IMR-90 (cell line): Measurements from ENCODE around the gene ZBED2. TPM values are rescaled to one million over a fixed set of nuclear protein-coding genes. Genes with fewer than 3 reads are reported as not detected.

Source experiments
- ATAC-seq: fragments of 200-7000 bp; cut with Tn5 transposase; 2 replicates; pipeline ENCODE4 v1.9.1; 2020; ENCODE audit warnings: low read depth, mild to moderate bottlenecking, moderate library complexity
- BruUV-seq: library from RNA; stranded (reverse); fragments of 400-500 nt; replicated peaks from 2 replicates; lab custom pipeline; 2021; lab: Mats Ljungman, UMichigan
- CTCF ChIA-PET: fragments of 300-600 bp; formaldehyde crosslinking; extraction: SDS; loops from one replicate; lab custom pipeline; 2021; ENCODE audit warnings: antibody characterized with exemption; lab: Yijun Ruan, JAX
- POLR2A ChIA-PET: fragments of 300-600 bp; sonication (Branson Sonifier 250); formaldehyde crosslinking; loops from one replicate; lab custom pipeline; 2022; ENCODE audit warnings: antibody characterized with exemption; ENCODE audit not compliant: unreplicated experiment; lab: Charles Lee
- DNase-seq: peaks from one replicate; pipeline ENCODE4 v3.0.0; 2013
- H2AFZ ChIP-seq: replicated peaks from 2 replicates; pipeline ENCODE3; 2013; ENCODE audit warnings: low read length, mild to moderate bottlenecking; ENCODE audit not compliant: poor library complexity
- H2AK5ac ChIP-seq: 2 replicates; pipeline ENCODE4 v1.6.1; 2013; ENCODE audit warnings: low read depth, low read length, inconsistent platforms
- H2AK9ac ChIP-seq: replicated peaks from 2 replicates; pipeline ENCODE3; 2013; ENCODE audit warnings: mild to moderate bottlenecking, low read depth, low read length, moderate library complexity; ENCODE audit not compliant: poor library complexity
- H2BK120ac ChIP-seq: 2 replicates; pipeline ENCODE4 v1.6.1; 2013; ENCODE audit warnings: low read depth, low read length, inconsistent platforms
- H2BK15ac ChIP-seq: 3 replicates; pipeline ENCODE4 v1.6.1; 2013; ENCODE audit warnings: low read depth, low read length, inconsistent platforms
- H2BK20ac ChIP-seq: 2 replicates; pipeline ENCODE4 v1.6.1; 2013; ENCODE audit warnings: low read depth, mild to moderate bottlenecking, inconsistent platforms, low read length, moderate library complexity
- H2BK5ac ChIP-seq: 2 replicates; pipeline ENCODE4 v1.6.1; 2013; ENCODE audit warnings: mild to moderate bottlenecking, low read depth, low read length, inconsistent platforms; ENCODE audit not compliant: poor library complexity, severe bottlenecking
- H3K14ac ChIP-seq: replicated peaks from 2 replicates; pipeline ENCODE4 v1.6.1; 2013; ENCODE audit warnings: low read depth, low read length, inconsistent platforms
- H3K18ac ChIP-seq: 2 replicates; pipeline ENCODE4 v1.6.1; 2013; ENCODE audit warnings: low read depth, low read length, control low read depth
- H3K23ac ChIP-seq: 2 replicates; pipeline ENCODE4 v1.6.1; 2013; ENCODE audit warnings: low read depth, low read length, inconsistent platforms
- H3K27ac ChIP-seq: 2 replicates; pipeline ENCODE4 v1.5.1; 2013; ENCODE audit warnings: mild to moderate bottlenecking, control low read depth, low read length; ENCODE audit not compliant: insufficient read depth
- H3K27me3 ChIP-seq: 2 replicates; pipeline ENCODE4 v1.6.1; 2013; ENCODE audit warnings: low read length; ENCODE audit not compliant: control insufficient read depth, insufficient read depth
- H3K36me3 ChIP-seq: 2 replicates; pipeline ENCODE4 v1.6.1; 2013; ENCODE audit warnings: low read length, mixed read lengths; ENCODE audit not compliant: control insufficient read depth, insufficient read depth
- H3K4ac ChIP-seq: 2 replicates; pipeline ENCODE4 v1.6.1; 2013; ENCODE audit warnings: low read depth, low read length, inconsistent platforms
- H3K4me1 ChIP-seq: 2 replicates; pipeline ENCODE4 v1.6.1; 2013; ENCODE audit warnings: low read length, mixed read lengths; ENCODE audit not compliant: control insufficient read depth, insufficient read depth
- H3K4me2 ChIP-seq: 2 replicates; pipeline ENCODE4 v1.6.1; 2013; ENCODE audit warnings: low read depth, mild to moderate bottlenecking, control low read depth, low read length, moderate library complexity
- H3K4me3 ChIP-seq: 2 replicates; pipeline ENCODE4 v1.5.1; 2013; ENCODE audit warnings: low read depth, mild to moderate bottlenecking, control low read depth, low read length, moderate library complexity; ENCODE audit not compliant: insufficient read depth
- H3K56ac ChIP-seq: 2 replicates; pipeline ENCODE4 v1.6.1; 2013; ENCODE audit warnings: low read length, inconsistent platforms; ENCODE audit not compliant: insufficient read depth; ENCODE audit errors: extremely low read depth
- H3K79me1 ChIP-seq, 2 experiments: 2 replicates each; pipeline ENCODE4 v1.6.1; 2013; ENCODE audit warnings: low read length in 2 of 2, inconsistent platforms in 1 of 2, low read depth in 1 of 2
- H3K9ac ChIP-seq: 2 replicates; pipeline ENCODE4 v1.6.1; 2013; ENCODE audit warnings: low read depth, low read length, control low read depth
- H3K9me1 ChIP-seq: 2 replicates; pipeline ENCODE4 v1.6.1; 2013; ENCODE audit warnings: low read length, inconsistent platforms; ENCODE audit not compliant: insufficient read depth
- H3K9me3 ChIP-seq: 2 replicates; pipeline ENCODE4 v1.6.1; 2013; ENCODE audit warnings: low read length; ENCODE audit not compliant: control insufficient read depth, insufficient read depth
- H4K20me1 ChIP-seq: 2 replicates; pipeline ENCODE4 v1.6.1; 2013; ENCODE audit warnings: low read length, inconsistent platforms; ENCODE audit not compliant: insufficient read depth
- H4K5ac ChIP-seq: 2 replicates; pipeline ENCODE4 v1.6.1; 2013; ENCODE audit warnings: mild to moderate bottlenecking, low read depth, low read length, control low read depth
- H4K8ac ChIP-seq, 2 experiments: 2 replicates each; pipeline ENCODE4 v1.6.1; 2013; ENCODE audit warnings: low read depth in 2 of 2, low read length in 2 of 2, control low read depth in 1 of 2, inconsistent platforms in 1 of 2
- H4K91ac ChIP-seq: 2 replicates; pipeline ENCODE4 v1.6.1; 2013; ENCODE audit warnings: low read depth, low read length, inconsistent platforms; ENCODE audit not compliant: insufficient read depth
- CEBPB ChIP-seq: IDR thresholded peaks from 2 replicates; pipeline ENCODE4 v1.6.1; 2012; ENCODE audit warnings: low read depth, low read length, improper control_type of control experiment
- RCOR1 ChIP-seq: IDR thresholded peaks from 2 replicates; pipeline ENCODE4 v1.6.1; 2012; ENCODE audit warnings: mild to moderate bottlenecking, low read length, improper control_type of control experiment; ENCODE audit not compliant: insufficient replicate concordance
- WGBS, 2 experiments: methylation state at CpG; one replicate each; pipeline versions ENCODE4 v1.1.5 to v1.1.7; 2013; ENCODE audit warnings: missing lambda C conversion rate in 2 of 2; ENCODE audit not compliant: insufficient read length in 1 of 2; ENCODE audit errors: extremely low coverage in 2 of 2; 5-methylcytosine and 5-hydroxymethylcytosine counted together
- dilution Hi-C: fragments of 300-500 bp; cut with HindIII; formaldehyde crosslinking; loops from one replicate; pipeline ENCODE4 v1.14.3; 2018; ENCODE audit warnings: low sequenced_read_pairs; ENCODE audit not compliant: unreplicated experiment
- in situ Hi-C: fragments of 300-500 bp; cut with MboI; formaldehyde crosslinking; loops from 3 replicates; pipeline ENCODE4 v1.14.3; 2019; ENCODE audit warnings: low sequenced_read_pairs, inconsistent platforms, mixed read lengths
- intact Hi-C: fragments of 100-400 bp; cut with micrococcal nuclease; formaldehyde crosslinking; loops from 2 replicates; pipeline ENCODE4 v1.10.0; 2022
- polyA plus RNA-seq, 3 experiments: library from polyadenylated mRNA; depleted of rRNA; stranded (reverse); fragments of >200 nt; gene quantifications; 2 replicates each; pipeline ENCODE4 v1.2.3, GENCODE V29; 2012; ENCODE audit warnings: low replicate concordance in 1 of 3
- total RNA-seq: library from RNA; depleted of rRNA; stranded (reverse); fragments of >200 nt; gene quantifications from 2 replicates; pipeline ENCODE4 v1.2.3, GENCODE V29; 2012

The ZBED2 gene
- total and polyA plus RNA-seq, 2 of the 4 experiments (the other 2 are of a cell fraction), result 0.51 to 0.72 TPM

DNA sequence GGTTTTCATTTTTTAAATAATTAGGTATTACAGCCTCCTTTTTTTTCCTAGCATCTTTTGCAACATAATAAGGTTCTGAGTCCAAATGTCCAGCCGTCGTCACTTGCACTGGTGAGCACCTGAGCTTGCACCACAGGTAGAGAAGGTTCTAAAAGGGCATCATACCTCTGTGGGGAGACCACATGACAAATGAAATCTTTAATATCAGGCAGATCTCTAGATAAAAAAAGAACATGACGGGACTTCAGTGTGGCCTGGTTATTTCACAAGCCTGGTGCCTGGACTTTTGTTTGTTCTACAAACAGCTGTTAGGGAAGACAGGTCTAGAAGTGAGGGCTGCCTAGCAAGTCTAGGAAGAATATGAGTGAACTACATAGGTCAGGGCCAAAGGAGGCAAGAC is 3.6 kb downstream of the ZBED2 start:
- ATAC-seq (peak; percentile 15), DNase-seq (peak; percentile 10)
- H2BK20ac ChIP-seq, result peak overlapping the region; percentile 99
- peak overlapping the region; percentile 52 for H2AFZ ChIP-seq
- in situ Hi-C loops, result loop anchor here (25.0 kb wide), 2 partner anchors 271 to 371 kb away; partner anchors contain the start of gene PHLDB2
- H2BK120ac ChIP-seq, result peak overlapping the region; percentile 99
- H3K9me1 ChIP-seq, result peaks cover 30% of the 10 kb centered on the region
- H3K79me1 ChIP-seq, result peaks cover 0 to 11% of the 10 kb centered on the region in 2 experiments; a peak in 2 of 4 replicates
- peak overlapping the region; percentile 94 for H2BK15ac ChIP-seq
- H4K5ac ChIP-seq, result peak overlapping the region; percentile 19; the same call in 1 of the 2 replicates
- no peak for TF ChIP-seq RCOR1
- TF ChIP-seq CEBPB, result peak; percentile 6; the same call in 1 of the 2 replicates
- dilution Hi-C loops, result no loop called here
- H3K14ac ChIP-seq, result peak overlapping the region; percentile 88
- H3K27me3 ChIP-seq, result no peaks in the 10 kb centered on the region
- H2AK5ac ChIP-seq, result peak overlapping the region; percentile 97
- POLR2A ChIA-PET, result no interaction called here
- peak overlapping the region; percentile 99 for H3K4ac ChIP-seq
- H3K9ac ChIP-seq, result no peak overlapping the region
- H4K91ac ChIP-seq, result peak overlapping the region; percentile 98
- intact Hi-C loops, result no loop called here
- BruUV-seq, result no TSS peak
- peak overlapping the region; percentile 95 for H2BK5ac ChIP-seq
- CTCF ChIA-PET, result interaction anchor here (0.6 to 2.5 kb wide), 2 partner anchors 13 to 75 kb away, joined by 3 to 10 read pairs; no protein-coding TSS in a partner anchor
- peak overlapping the region; percentile 48 for H2AK9ac ChIP-seq
- H3K9me3 ChIP-seq, result no peaks in the 10 kb centered on the region
- peak overlapping the region; percentile 97 for H3K23ac ChIP-seq
- no peak overlapping the region for H3K4me2 ChIP-seq
- peak overlapping the region; percentile 56; the same call in 1 of the 2 replicates for H3K18ac ChIP-seq
- H3K36me3 ChIP-seq, result no peaks in the 10 kb centered on the region
- peak overlapping the region; percentile 82 to 87 for H4K8ac ChIP-seq
- no peaks in the 10 kb centered on the region for H4K20me1 ChIP-seq
- peak overlapping the region; percentile 76 for H3K27ac ChIP-seq
- no peak overlapping the region for H3K4me3 ChIP-seq
- H3K56ac ChIP-seq, result peak overlapping the region; percentile 97
- peaks cover 24% of the 10 kb centered on the region for H3K4me1 ChIP-seq
- WGBS, 2 experiments, result no CpG with 5 or more reads among the region's 3 CpGs
